ENCODE results near the gene SHLD1.
A peak's percentile ranks its signal among the peaks of the same experiment; 100 is the strongest.

Gene SHLD1

DNA sequence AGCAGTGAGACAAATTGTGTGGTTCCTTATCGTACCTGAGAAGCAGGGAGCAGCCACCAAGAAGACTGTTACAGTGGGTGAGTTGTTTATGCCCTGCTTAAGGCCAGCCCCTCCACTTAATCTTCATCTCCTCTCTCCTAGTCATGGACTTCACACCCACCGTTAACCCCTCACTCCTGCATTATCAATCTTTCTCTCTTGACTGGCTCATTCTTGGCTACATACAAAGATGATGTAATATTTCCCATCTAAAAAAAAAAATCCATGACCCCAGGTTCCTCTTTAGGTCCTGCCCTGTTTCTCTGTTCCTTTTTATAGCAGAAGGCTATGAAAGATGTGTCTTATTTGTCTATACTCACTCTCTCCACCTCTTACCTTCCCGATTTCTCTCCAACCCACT is 72.4 kb downstream of the SHLD1 start:
- no peak for DNase-seq

DNA sequence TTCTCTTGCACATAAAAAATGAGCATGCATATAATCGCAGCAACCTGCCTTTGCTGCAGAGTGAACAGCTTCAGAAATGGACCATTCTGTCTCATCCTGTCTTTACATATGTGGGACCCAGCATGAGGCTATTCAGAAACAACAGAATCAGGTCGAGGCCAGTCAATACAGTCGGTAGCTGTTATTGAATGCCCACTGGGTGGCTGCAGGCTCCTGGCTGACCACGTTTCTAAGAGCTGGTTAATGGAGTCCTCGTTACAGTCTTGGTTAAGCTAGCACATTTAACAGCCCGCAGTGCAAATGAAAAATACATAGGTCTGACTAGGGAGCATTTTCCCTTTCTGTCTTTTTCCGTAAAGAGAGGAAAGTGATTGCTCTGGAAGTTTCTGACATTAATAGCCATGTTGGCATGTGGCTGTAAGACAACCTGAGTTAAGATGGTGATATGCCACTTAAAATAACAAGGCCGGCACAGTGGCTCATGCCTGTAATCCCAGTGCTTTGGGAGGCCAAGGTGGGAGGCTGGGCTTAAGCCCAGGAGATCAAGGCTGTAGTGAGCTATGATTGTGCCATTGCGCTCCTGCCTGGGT is 75.0 kb downstream of the SHLD1 start:
- no peak for DNase-seq

DNA sequence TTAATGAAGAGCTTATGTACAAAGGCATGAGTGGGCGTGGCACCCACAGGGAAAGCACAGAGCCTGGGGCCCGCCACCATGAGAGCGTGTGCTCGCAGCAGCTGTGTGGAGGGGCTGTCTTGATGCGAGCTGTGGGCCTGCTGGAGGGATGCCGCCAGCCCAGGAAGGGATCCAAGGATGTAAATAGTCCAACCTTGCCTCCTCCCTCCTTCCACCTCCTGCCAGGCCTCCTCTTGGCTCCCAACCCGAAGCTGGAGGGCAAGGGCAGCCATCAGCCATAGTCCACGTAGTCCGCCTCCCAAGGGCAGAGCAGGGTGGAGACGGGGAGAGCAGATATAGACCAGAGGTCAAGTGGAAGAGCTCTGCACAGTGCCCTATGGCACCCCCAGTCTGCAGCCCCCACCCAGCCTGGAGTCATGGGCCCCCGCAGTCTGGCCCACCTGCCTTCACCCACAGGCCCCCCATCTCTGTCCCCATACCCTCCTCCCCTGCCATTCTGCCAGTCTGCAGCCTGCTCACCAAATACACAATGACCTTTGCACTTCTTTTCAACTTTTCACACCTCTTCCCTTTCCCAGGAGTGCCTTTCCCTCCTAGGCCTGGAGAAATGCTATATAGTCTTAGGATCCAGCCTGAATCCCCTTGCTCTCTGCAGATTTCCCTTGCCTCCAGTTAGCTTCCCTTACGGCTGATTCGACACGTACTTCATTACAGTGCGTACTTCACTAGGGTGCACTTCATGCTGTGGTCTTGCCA is 77.1 kb downstream of the SHLD1 start:
- DNase-seq: no peak

DNA sequence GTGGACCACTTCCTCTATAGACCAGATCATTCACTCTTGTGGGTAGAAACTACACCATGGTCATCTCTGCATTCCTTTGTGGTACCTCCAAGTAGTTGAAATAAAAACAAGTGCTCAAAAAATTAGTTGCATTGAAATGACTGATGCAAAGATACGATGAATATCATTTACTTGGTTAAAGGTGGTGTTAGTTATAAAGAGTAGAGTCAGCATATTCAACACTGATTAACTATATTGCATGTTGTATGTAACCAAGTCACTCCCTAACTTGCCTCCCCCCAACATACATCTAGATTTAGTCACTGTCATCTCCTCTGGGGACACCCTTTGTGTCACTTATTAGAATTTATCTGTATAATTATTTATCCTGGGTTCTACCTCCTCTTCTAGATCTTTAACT is 77.7 kb downstream of the SHLD1 start:
- DNase-seq: no peak

DNA sequence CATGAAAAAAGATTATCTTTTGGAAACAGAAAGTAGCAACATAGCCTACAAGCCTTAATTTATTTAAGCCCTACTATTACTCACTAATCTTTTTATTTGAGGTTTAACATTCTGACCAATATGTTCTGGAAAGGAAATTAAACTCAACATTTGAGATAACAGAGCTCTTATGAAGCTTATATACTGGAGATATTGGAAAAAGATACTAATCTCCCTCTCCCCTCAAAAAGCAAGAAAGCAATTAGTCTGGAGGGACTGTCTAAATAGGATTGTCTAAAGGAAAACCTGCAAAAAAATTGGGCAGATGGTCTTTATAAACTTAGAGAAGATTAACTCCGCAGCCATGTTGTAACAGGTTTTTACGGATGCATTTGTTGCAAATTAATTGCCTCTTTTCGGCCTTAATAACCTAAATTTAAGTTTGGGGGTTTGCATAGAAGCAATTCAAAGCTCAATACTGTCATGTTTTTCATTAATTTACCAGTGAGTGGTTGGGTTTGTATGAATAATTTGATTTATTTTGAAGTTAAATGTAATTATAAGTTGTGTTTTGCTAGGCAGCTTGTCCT is 79.1 kb downstream of the SHLD1 start:
- no peak for DNase-seq

DNA sequence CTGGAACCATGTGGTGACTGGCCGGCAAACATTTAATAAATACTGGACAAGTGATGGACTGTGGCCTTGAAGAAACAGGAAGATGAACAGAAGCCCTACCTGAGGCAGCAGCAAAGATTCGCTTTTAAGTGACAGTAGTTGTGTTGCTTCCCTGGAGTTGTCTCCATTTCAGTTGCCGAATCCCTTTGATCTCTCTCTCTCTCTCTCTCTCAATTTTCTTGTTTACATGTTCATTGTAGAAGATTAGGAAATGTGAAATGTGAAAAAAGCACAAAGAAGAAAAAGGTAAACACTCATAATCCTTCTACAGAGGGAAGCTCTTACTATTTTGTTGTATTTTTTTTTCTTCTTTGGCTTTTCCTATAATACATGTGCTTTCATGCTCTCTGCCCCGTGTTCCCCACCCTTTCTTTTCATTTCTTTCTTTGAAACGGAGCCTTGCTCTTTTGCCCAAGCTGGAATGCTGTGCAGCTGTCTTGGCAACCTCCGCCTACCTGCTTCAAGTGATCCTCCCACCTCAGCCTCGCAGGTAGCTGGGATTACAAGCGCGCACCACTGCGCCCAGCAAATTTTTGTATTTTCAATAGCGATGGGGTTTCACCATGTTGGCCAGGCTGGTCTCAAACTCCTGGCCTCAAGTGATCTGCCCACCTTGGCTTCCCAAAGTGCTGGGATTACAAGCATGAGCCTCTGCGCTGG is 81.5 kb downstream of the SHLD1 start:
- no peak for DNase-seq

DNA sequence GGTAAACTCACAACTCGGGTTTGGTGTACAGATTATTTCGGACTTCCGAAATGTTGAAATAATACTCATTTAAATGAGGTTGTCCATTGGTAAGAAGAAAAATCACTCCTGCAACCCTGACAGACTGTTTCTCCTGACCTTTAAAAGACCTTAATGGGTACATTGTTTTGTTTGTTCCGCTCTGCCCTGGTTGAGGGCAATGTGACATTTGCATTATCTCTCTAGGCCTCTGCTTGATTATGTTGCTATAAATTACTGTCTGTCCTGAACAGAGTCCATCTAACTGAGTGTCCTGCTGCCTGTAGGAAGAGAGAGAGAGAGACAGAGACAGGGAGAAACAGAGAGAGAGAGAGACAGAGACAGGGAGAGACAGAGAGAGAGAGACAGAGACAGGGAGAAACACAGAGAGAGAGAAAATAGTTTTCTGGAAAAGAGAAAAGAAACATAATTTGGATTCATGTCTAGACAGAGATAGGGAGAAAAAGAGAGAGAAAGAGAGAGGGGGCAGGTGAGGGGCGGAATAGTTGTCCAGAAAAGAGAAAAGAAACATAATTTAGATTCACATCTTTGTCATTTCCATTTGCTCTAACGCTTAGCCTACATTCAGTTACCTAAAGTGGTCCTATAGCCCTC is 83.2 kb downstream of the SHLD1 start:
- no peak for DNase-seq

DNA sequence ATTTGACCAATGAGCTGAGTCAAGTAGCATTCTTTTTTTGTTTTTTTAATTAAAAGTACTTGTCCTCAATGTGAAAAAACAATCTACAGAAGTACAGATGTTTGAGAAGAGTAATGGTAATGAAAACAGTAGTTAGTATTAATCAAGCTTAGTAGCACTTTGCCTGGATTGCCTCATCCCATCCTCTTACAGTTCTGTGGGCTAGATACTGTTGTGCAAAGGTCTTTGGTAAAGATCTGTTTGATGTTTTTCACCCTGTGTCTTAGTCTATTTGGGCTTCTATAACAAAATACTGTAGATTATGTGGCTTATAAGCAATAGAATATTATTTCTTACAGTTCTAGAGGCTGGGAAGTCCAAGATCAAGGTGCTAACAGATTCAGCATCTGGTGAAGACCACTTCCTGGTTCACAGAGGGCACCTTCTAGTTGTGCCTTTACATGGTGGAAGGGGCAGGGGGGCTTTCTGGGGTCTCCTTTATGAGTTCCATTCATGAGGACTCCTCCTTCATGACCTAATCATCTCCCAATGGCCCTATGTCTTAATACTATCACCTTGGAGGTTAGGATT is 84.3 kb downstream of the SHLD1 start:
- DNase-seq: no peak

DNA sequence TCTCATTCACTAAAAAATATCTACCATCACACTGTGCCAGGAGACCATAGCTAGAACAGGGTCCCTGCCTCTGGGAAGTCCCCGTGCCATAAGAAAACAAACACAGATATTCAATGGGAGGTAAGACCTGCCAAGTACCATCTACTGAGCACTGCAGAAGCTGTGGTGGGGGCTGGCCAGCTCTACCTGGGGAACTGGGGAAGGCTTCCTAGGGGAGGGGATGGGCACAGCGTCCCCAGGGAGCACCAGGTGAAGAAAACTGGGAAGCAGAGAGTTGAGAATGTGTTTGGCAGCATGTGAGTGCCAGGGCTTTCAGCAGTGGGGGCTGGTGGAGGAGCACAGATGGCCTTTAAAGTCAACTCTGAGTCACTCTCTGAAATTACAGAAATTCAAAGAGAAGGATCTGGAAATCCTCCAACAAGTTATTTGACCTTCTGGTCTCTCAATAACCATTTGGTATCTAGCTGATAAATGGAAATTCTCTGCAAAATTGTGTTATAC is 85.2 kb downstream of the SHLD1 start:
- DNase-seq: no peak

DNA sequence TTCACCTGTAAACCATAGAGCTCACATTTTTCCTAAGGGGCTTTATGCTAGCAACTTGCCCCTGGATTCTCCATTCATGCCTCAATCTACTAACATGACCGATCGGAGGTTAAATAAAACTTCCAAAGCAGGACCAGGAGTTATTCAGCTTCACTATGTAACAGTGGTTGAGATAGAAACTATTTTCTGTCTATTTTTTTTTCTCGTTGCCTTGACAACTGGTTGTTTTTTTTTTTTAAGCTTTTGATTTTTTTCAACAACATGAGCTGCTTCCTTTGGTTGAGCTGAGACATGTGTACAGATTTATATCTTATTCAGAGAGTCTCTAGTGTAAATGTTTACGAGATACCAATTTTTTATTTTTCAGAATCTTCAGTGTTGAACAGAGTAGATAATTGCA is 85.7 kb downstream of the SHLD1 start:
- no peak for DNase-seq

DNA sequence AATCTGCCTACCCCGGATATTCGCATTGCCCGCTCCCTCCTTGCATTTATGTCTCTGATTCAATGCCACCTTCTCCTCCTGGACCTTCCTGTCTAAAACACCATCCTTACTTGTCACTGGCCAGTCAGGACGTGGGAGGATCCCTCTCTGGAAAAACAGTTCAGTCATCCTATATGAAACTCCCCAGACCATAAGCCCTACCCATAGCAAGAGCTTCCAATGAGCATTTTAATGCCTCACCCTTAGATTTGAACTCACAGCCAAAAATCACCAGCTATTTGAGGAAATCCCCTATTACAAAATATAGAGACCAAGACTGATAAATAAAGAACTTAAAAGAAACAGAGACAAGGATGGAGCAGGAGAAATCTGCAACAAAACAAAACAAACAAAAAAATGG is 86.4 kb downstream of the SHLD1 start:
- DNase-seq: no peak

DNA sequence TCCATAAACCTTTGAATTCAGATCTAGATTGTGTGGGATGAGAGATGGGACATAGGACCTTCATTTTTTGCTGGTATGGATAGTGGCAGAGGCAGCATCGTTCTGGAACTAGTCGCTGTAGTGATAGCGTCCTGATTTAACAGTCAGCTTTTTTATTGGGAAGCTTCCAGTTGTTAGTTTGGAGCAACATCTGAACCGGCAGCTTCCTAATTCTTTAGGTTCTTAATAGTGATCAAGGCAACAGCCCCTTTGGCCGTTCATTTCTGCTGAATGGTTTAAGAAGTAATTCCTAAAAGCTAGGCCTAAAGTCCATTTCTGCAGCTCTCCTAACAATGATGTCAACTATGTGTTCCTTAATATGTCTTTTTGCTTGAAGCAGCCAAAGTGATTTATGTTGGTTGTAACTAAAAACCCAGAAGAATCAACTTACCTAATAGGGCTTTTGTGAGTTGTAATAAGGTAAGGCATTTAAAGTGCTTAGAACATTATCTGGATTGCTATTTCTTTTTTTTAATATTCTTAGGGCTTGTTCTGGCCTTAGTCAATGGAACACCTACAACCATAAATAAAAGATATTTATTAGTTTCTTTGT is 90.3 kb downstream of the SHLD1 start:
- DNase-seq: no peak

DNA sequence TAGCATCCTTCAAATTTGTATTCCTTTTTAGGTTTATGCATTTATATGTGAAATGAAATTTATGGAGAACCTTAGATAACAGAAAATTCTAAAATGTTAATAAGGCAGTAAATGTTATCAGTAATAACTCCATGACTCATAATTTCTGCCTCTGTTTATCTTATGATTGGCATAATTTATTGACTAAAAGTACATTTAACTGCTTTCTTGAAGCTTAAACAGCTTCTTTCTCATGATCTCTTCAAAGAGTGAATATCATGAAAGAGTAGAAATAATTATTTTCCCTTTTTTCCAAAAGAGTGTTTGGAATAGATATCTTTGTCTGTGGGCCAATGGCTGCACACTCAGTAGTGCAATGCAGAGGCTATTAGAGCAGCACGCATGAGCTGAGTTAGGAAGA is 91.3 kb downstream of the SHLD1 start:
- no peak for DNase-seq

DNA sequence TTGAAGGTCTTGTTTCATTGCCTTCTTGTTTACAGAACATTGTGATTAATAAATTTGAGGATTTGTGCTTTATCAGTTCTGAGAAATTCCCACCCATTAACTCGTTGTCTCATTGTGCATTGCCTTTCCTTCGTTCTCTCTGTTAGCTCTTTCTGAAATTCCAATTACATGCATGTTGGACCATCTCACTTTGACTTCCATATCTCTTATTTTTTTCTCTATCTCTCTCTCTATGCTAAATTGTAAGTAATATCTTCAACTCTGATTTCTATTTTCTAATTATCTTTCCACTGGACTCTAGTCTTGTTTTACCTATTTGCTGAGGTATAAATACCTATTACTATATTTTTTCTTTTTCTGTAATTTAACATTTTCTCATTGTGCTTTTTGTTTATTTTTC is 92.3 kb downstream of the SHLD1 start:
- no peak for DNase-seq

DNA sequence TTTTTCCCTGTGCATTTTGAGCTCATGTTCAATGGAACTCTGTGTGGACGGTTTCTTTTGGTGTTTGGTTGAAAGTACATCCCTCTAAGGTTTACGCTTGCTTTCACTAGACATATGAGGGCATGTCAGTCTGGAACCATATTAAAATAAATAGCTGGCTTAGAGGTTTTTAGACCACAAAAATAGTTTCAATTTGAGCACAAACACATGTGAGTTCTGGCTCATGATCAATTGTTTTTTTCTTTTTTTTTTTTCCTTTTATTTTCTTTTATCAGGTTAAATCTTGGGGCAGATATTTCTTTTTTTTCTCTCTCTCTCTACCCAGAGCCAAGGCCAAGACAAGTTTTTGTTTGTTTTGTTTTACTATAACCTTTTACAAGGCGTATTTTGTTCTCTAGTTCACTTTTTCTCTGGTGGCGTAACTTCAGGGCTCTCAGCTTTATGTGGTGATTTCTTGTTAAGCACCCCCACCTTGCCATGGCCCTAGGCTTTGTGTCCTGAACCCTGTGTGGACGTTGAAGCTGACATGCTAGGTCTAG is 92.9 kb downstream of the SHLD1 start:
- peak; percentile 81 for DNase-seq

DNA sequence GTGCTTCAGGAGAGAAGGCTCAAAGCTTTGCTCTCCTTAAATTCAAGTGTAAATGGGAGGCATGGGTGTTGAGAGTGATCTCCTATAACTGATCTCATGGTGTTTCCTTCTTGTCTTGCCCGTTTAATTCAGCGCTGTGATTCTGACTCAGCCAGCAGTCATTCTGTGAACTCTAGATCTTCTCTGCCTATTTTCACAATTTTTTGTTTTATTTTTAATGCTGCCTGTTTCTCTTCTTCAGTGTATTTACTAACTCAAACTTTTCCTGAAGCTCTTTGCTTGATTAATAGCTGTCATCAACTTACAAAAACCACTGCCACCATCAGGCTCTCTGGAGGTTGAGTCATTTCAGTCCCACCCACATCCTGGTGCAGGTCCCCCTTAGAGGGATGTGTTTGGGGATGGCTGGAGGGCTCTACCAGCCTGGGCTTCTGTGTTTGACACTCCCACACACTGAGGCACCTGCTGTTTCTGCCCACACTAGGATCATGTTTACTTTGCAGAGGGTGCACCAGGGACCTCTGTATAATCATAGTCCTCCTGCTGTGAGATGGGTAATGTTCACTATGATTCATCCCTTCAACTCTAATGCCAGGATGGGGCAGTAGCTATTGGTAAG is 94.0 kb downstream of the SHLD1 start:
- peak; percentile 96 for DNase-seq

DNA sequence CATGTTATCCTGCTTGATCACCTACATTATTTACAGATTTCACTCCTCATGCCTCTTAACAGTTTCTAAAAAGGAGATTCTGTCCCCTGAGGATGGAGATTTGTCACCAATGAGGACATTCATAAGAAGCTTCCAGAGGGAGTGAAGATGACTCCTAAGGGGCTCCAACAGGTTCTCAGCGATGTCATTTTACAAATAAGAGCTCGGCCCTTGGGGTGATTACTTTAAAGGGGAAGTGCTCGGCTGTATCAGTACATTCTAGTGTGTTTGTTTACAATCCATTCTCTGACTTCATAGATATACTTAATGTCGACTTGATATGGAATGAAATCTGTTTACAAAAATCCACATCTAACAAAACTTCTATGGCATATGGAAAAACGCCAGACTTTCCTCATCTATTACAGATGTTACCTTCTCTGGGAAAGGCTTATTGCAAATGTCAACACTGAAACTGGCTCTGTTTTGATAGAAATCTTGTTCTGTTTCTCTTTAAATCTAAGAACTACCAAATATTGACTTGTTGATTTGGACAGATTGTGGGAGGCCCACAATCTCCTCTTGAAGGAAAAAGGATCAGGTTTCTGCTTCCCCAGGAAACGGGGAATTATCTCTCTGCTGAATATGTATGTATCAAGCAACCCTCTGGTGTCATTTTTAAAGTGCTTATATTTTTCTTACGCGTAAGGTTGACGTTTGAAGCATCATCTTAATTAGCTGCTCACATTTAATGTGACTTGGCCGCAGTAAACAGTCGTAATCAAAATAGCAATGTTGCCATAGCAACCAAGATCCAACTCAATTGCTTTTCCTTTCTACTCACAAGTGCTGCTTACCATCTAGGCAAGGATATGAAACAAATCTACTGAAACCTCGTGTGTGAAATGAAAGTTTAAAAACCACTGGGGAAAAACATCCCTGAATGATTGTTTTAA is 95.7 kb downstream of the SHLD1 start:
- peak; percentile 59 for DNase-seq

DNA sequence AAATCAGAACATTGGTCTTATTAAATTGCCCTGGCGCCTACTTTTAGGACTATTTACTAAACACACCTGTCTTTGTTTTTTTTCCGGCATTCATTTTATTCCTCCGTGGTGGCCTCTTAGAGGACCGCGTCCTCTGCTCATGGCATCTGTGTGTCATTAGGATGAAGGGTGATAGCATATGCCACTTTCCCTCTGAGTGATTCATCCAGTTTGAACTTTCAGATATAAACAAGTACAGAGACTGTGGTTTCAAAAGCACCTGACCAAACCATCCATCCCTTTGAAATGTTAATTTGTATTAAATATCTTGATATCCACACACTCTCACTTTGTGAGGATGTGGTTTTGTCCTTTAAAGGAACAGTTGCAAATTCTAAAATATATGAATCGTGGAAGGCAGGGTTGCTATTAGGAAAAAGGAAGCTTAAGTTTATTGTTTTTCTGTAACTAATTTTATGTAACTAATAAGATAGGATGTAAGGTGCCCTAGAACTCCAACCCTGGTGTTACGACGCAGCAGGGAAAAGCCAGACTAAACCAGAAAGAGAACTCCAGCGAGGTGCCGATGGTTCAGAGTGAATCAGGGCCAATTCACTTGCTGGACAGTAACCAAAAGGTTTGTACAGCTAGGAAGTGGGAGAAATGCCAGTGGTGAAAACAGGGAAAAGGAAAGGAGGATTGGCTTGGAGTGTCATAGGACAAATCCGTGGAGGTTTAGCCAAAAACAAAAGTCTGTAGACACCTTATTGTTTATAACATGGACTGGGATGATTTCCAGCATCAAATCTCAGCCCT is 98.7 kb downstream of the SHLD1 start:
- DNase-seq: peak; percentile 46

DNA sequence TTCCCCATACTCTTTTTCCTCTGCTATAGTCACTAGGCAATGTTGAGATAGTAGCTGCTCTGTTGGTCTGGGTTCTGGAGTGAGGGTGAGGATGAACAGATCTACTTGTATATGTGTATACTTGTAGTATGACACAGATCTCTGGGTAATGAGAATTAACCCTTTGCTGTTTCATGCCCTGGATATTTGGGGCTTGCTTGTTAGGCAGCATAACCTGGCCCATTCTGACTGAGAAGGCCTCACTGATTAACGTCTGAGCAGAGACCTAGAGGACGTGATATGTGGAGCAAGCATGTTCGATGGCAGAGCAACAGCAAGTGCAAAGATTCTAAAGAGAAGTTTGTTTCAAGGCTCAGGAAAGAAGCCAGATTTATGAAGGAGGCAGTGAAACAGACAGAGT is 105.7 kb downstream of the SHLD1 start:
- no peak for DNase-seq

DNA sequence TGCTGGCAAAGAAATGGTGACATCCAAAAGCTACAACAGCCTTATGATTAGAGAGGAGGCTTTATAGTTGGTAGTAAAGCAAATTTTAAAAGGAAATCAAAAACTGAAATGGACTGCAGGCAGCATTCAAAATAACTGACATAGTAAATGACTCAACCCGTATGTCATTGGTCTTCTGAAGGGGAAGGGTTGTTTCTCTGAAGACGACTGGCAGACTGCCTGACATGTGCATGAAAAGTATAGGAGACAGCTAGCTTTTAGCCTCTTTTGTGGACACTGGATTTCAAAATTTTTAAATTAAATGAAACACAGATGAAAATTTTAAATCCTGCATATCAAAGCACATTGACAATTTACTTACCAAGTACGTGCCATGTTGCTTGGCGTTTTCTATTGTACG is 109.4 kb downstream of the SHLD1 start:
- DNase-seq: no peak

Data from activated CD4-positive, alpha-beta T cell treated with anti-CD3 and anti-CD28 coated beads, Interleukin-10, Interleukin-2, amounts not matched to agents 100 ng/mL and 50 ng/mL, durations not matched to agents 16 hours and 8 hours (primary cell).